Kidney (tissue), 14 donors: ENCODE measurements around the gene POLRMT. TPM values are rescaled to one million over a fixed set of nuclear protein-coding genes. Genes with fewer than 3 reads are reported as not detected.
"Not testable (repeated sequence)": the region's sequence is repeated elsewhere in the genome, so short reads cannot be mapped to it uniquely, and the experiment has no call there.

Experiments
- DNase-seq, 5 donors: peaks; one replicate each; pipeline ENCODE4 v3.0.0-alpha.2; 2013 to 2020
- FAIRE-seq: peaks from 2 replicates; lab custom pipeline; 2012; peaks lifted over from hg19 to GRCh38; lab: Jason Lieb, UNC
- H3K27ac ChIP-seq, 2 donors: one replicate each; pipeline ENCODE4 v1.7.0; 2013; ENCODE audit warnings: low read depth in 2 of 2, low read length in 2 of 2, inconsistent platforms in 1 of 2
- H3K27me3 ChIP-seq: one replicate; pipeline ENCODE4 v1.7.1; 2013; ENCODE audit warnings: low read length, inconsistent platforms; ENCODE audit not compliant: control insufficient read depth, insufficient read depth
- H3K36me3 ChIP-seq, 3 donors: one replicate each; pipeline versions ENCODE4 v1.7.0 to v1.7.1; 2013; ENCODE audit warnings: low read length in 3 of 3, control low read depth in 1 of 3, inconsistent platforms in 1 of 3; ENCODE audit not compliant: insufficient read depth in 3 of 3, control insufficient read depth in 2 of 3
- H3K4me1 ChIP-seq, 3 donors: one replicate each; pipeline versions ENCODE4 v1.7.0 to v1.7.1; 2013; ENCODE audit warnings: low read length in 3 of 3, inconsistent platforms in 1 of 3, low read depth in 1 of 3; ENCODE audit not compliant: control insufficient read depth in 2 of 3, insufficient read depth in 2 of 3
- H3K4me3 ChIP-seq, 3 donors: one replicate each; pipeline versions ENCODE4 v1.7.0 to v1.8.1; 2013; ENCODE audit warnings: low read length in 3 of 3, control low read depth in 1 of 3, inconsistent platforms in 1 of 3
- H3K9ac ChIP-seq, 3 donors: one replicate each; pipeline versions ENCODE4 v1.7.0 to v1.7.1; 2013; ENCODE audit warnings: low read length in 3 of 3, control low read depth in 1 of 3, inconsistent platforms in 1 of 3
- H3K9me3 ChIP-seq, 3 donors: one replicate each; pipeline versions ENCODE4 v1.7.0 to v1.7.1; 2013; ENCODE audit warnings: low read length in 3 of 3, control low read depth in 1 of 3, inconsistent platforms in 1 of 3; ENCODE audit not compliant: control insufficient read depth in 2 of 3, insufficient read depth in 1 of 3
- CTCF ChIP-seq: IDR thresholded peaks from 3 replicates; pipeline ENCODE4 v1.5.1; 2012; ENCODE audit warnings: mild to moderate bottlenecking, moderate library complexity, borderline replicate concordance; ENCODE audit not compliant: insufficient read depth; ENCODE audit errors: extremely low read depth
- intact Hi-C: fragments of 100-400 bp; cut with DNase I; formaldehyde crosslinking; loops from one replicate; pipeline ENCODE4 v1.11.1; 2022
- polyA plus RNA-seq: library from polyadenylated mRNA; stranded (reverse); fragments of 350-450 nt; fragmentation: Illumina TruSeq; extraction: RNeasy Lipid Tissue Mini Kit (QIAGEN cat#74804); gene quantifications from one replicate; pipeline ENCODE4 v1.2.3, GENCODE V29; 2014; ENCODE audit warnings: low read depth, low replicate concordance; ENCODE audit not compliant: insufficient read depth
- total RNA-seq: library from RNA; stranded (reverse); fragmentation: NEBNext Ultra II Directional; extraction: Animal tissue kit (Norgen Biotek cat#: 25700); gene quantifications from one replicate; pipeline ENCODE4 v1.2.1, GENCODE V29; 2021
- donor health status: control.
- donor health status: control.
- donor health status: control.
- donor health status: control.
- donor health status: control.
- donor health status: DM: yes; HTN: yes; CAD: no.
- donor health status: Normal renal cell carcinoma (clear cell type).

POLRMT gene
- total and polyA plus RNA-seq, 2 donors from 2014 or later, result 49.8 to 117 TPM

GRCh38 chr19:608155-609003, 25.0 kb downstream of the POLRMT start:
- intact Hi-C loops, result no loop called here
- Histone ChIP-seq H3K9ac (no peak overlapping the region), H3K27ac (no peak overlapping the region), H3K9me3 (no peaks in the 10 kb centered on the region), H3K36me3 (no peaks in the 10 kb centered on the region), H3K4me3 (no peak overlapping the region), H3K4me1 (no peaks in the 10 kb centered on the region), H3K27me3 (no peaks in the 10 kb centered on the region)
- TF ChIP-seq CTCF, result no peak
- DNase-seq (no peak), FAIRE-seq (no peak)

GRCh38 chr19:607301-608154, 25.8 kb downstream of the POLRMT start:
- H3K9ac ChIP-seq, result no peak overlapping the region
- no peaks in the 10 kb centered on the region for H3K27me3 ChIP-seq
- TF ChIP-seq CTCF, result no peak
- no peak for FAIRE-seq
- H3K27ac ChIP-seq, result no peak overlapping the region
- H3K36me3 ChIP-seq, result no peaks in the 10 kb centered on the region
- no peaks in the 10 kb centered on the region for H3K9me3 ChIP-seq
- DNase-seq, result no peak
- no peaks in the 10 kb centered on the region for H3K4me1 ChIP-seq
- H3K4me3 ChIP-seq, result no peak overlapping the region
- intact Hi-C loops, result no loop called here

GRCh38 chr19:605061-605971, 28.0 kb downstream of the POLRMT start:
- H3K27ac ChIP-seq, H3K36me3 ChIP-seq, H3K4me3 ChIP-seq, FAIRE-seq, DNase-seq, H3K9me3 ChIP-seq, H3K9ac ChIP-seq, intact Hi-C loops, H3K4me1 ChIP-seq, H3K27me3 ChIP-seq: not testable (repeated sequence)
